ENCODE results near the gene OPCML.

Gene OPCML

GRCh38 chr11:132751516-132752250 is 780.6 kb downstream of the OPCML start:
- TF ChIP-seq CTCF (IDR thresholded peaks at IDR 0.05; ENCODE audit: borderline replicate concordance, insufficient read depth, low read depth, low read length): no peak

GRCh38 chr11:132746305-132746704 is 786.0 kb downstream of the OPCML start:
- no peak for TF ChIP-seq CTCF (IDR thresholded peaks at IDR 0.05; ENCODE audit: borderline replicate concordance, insufficient read depth, low read depth, low read length)
- no peak overlapping the region for H3K4me3 ChIP-seq (ENCODE audit: low read depth, low read length)

More at GRCh38 chr11:132751516-132752250, 780.6 kb downstream of the OPCML start:
- no peak overlapping the region for H3K4me3 ChIP-seq (ENCODE audit: low read depth, low read length)

- no peak overlapping the region for H3K4me3 ChIP-seq (ENCODE audit: low read depth, low read length)
- no peak for TF ChIP-seq CTCF (IDR thresholded peaks at IDR 0.05; ENCODE audit: borderline replicate concordance, insufficient read depth, low read depth, low read length)
Measured at GRCh38 chr11:132745306-132745705, 787.0 kb downstream of the OPCML start.

GRCh38 chr11:132744771-132745170 is 787.5 kb downstream of the OPCML start:
- H3K4me3 ChIP-seq (ENCODE audit: low read depth, low read length): no peak overlapping the region
- no peak for TF ChIP-seq CTCF (IDR thresholded peaks at IDR 0.05; ENCODE audit: borderline replicate concordance, insufficient read depth, low read depth, low read length)

- TF ChIP-seq CTCF (IDR thresholded peaks at IDR 0.05; ENCODE audit: borderline replicate concordance, insufficient read depth, low read depth, low read length): no peak
- no peak overlapping the region for H3K4me3 ChIP-seq (ENCODE audit: low read depth, low read length)
Measured at GRCh38 chr11:132743601-132744000, 788.7 kb downstream of the OPCML start.

- no peak for TF ChIP-seq CTCF (IDR thresholded peaks at IDR 0.05; ENCODE audit: borderline replicate concordance, insufficient read depth, low read depth, low read length)
- H3K4me3 ChIP-seq (ENCODE audit: low read depth, low read length): no peak overlapping the region
Measured at GRCh38 chr11:132742929-132743328, 789.4 kb downstream of the OPCML start.

GRCh38 chr11:132734217-132734616 is 798.1 kb downstream of the OPCML start:
- TF ChIP-seq CTCF (IDR thresholded peaks at IDR 0.05; ENCODE audit: borderline replicate concordance, insufficient read depth, low read depth, low read length): no peak
- no peak overlapping the region for H3K4me3 ChIP-seq (ENCODE audit: low read depth, low read length)
